Measurements from ENCODE around the gene ARHGEF40.

ARHGEF40 gene

GRCh38 chr14:21121122-21121521 is 51.0 kb downstream of the ARHGEF40 start:
- no peak for DNase-seq (ENCODE audit: low read depth)

DNA sequence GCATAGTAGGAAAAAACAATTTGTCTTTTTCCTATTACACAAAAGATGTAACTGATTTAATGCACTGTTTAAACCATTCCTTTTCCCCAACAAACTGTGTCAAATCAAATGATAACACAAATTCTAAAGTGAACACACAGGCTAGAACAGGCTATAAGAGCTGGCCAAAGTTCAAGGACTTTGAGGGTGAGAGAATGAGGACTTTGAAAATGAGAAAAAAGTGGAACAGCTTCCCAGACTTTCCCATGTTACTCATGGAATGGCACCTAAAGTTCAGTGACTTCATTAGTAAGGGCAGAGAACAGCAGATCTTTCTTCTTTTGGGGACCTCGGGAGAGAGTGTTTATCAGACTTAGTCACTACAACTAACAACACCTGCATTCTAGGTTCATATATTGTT is 53.3 kb downstream of the ARHGEF40 start:
- no peak for DNase-seq (ENCODE audit: low read depth)

DNA sequence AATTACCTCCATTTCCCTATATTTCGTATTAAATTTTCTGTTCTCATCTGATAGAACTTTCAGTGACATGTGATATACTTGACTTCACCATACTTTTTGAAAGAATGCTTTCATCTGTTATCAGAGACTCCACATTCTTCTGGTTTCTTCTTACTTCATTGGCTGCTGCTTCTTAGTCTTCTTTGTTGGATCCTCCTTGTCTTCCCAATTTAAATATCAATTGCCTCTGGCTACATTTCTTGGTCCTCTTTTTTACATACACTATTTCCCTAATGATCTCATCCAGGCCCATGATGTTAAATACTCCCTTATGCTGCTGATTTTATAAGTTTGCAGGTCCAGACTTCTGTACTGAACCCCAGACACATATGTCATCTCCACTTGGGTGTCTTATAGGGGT is 63.8 kb downstream of the ARHGEF40 start:
- DNase-seq (ENCODE audit: low read depth): no peak

DNA sequence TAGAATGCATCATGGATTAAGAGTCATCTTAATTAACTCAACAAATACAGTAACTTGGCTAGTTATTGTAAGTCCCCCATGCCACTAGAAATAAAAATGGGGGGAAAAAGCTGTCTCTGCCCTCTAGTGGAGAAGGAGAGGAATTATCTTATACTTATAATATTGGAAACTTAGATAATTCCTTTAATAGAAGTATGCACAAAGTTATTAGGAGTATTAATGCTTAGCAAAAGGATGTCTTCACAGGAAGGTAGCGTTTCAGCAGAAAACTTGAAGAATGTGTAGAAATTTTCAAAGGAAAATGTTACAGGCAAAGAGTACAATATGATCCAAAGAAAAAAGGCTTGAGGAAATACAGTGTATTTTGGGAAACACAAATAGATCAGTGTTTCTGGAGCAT is 65.9 kb downstream of the ARHGEF40 start:
- DNase-seq (ENCODE audit: low read depth): no peak

All from stimulated activated CD8-positive, alpha-beta memory T cell treated with anti-CD3 and anti-CD28 coated beads, Interleukin-7, amount 100 ng/mL, for 24 hours (primary cell).